Measurements from ENCODE around the gene SPNS2. TPM values are rescaled to one million over a fixed set of nuclear protein-coding genes. Genes with fewer than 3 reads are reported as not detected.

The SPNS2 gene
- total RNA-seq, 1 experiment from 2014 or later = 0.33 TPM

DNA sequence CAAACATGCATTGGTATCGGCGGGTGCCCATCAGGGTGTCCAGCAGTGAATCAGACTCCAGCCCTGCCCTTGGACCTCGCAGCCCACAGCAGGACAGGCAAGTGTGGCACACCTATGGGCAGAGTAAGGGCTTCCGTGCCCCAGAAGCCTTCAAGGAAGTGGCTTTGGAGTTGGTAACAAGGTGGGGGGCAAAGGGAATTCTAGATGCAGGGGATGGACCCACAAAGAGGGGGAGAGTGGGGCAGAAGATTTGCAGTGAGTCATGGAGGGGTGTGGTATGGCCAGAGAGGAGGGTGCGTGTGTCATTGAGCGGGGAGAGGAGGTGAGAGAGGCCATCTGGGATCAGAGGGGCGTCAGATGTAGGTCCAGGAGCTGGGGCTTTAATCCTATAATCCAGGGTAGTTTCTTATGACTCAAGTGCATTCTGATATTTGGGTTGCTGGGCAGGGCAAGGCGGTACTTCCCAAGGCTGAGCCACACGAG, 8.5 kb upstream of the SPNS2 start:
- Histone ChIP-seq H3K18ac (ENCODE audit: insufficient read length, low read depth, low read length) (no peak overlapping the region), H3K4me2 (ENCODE audit: insufficient read depth, insufficient read length, low read length) (no peak overlapping the region), H2BK15ac (ENCODE audit: low read depth, low read length) (no peak overlapping the region), H2BK12ac (ENCODE audit: insufficient read length, low read depth, low read length) (no peak overlapping the region), H3T11ph (ENCODE audit: low read length) (no peak overlapping the region), H3K27ac (ENCODE audit: insufficient read length, low read depth, low read length) (no peak overlapping the region), H3K4ac (ENCODE audit: low read depth, low read length) (no peak overlapping the region), H3K9ac (ENCODE audit: extremely low read depth, insufficient read length, low read length) (no peak overlapping the region), H2BK120ac (ENCODE audit: low read depth, low read length, poor library complexity, severe bottlenecking) (no peak overlapping the region), H3K14ac (ENCODE audit: insufficient read depth, low read length) (no peak overlapping the region), H3K9me3 (ENCODE audit: control insufficient read depth, low read depth, low read length) (no peaks in the 10 kb centered on the region), H4K20me1 (ENCODE audit: control insufficient read depth, insufficient read depth, insufficient read length) (peaks cover 3% of the 10 kb centered on the region), H2AFZ (ENCODE audit: low read length) (no peak overlapping the region), H3K4me1 (ENCODE audit: insufficient read depth, low read length) (no peaks in the 10 kb centered on the region), H4K8ac (replicated peaks; ENCODE audit: insufficient read length, low read depth, low read length) (no peak overlapping the region), H3K79me2 (ENCODE audit: insufficient read depth, low read length) (no peaks in the 10 kb centered on the region), H4K91ac (ENCODE audit: insufficient read length, low read depth, low read length) (no peak overlapping the region), H3K23ac (ENCODE audit: insufficient read length, low read depth, low read length) (no peak overlapping the region), H3K27me3 (ENCODE audit: insufficient read depth, low read length) (no peaks in the 10 kb centered on the region), H3K56ac (ENCODE audit: insufficient read length, low read depth, low read length) (no peak overlapping the region), H2AK5ac (ENCODE audit: insufficient read length, low read length) (no peak overlapping the region), H3K23me2 (ENCODE audit: insufficient read length, low read depth, low read length, poor library complexity, severe bottlenecking) (no peaks in the 10 kb centered on the region), H4K5ac (ENCODE audit: insufficient read length, low read depth, low read length) (no peak overlapping the region), H3K79me1 (ENCODE audit: insufficient read depth, low read depth, low read length, poor library complexity, severe bottlenecking) (no peaks in the 10 kb centered on the region), H2BK5ac (ENCODE audit: insufficient read length, low read length) (no peak overlapping the region), H2BK20ac (ENCODE audit: low read depth, low read length, poor library complexity, severe bottlenecking) (no peak overlapping the region)
- Mint-ChIP-seq H3K4me1 (peaks cover 18 to 22% of the 10 kb centered on the region in 2 experiments), H3K36me3 (ENCODE audit: insufficient read depth in 1 of 3, low read depth in 3 of 3) (no peaks in the 10 kb centered on the region), H3K9me3 (no peaks in the 10 kb centered on the region; a peak in 3 of 5 replicates), H3K4me3 (no peak overlapping the region), H3K27me3 (ENCODE audit: low read depth) (peaks cover 12% of the 10 kb centered on the region), H3K27ac (no peak overlapping the region)
- WGBS (ENCODE audit: extremely low coverage, insufficient read length, low lambda C conversion rate) = no CpG with 5 or more reads among the region's 9 CpGs
- TF ChIP-seq, protein P1, sequence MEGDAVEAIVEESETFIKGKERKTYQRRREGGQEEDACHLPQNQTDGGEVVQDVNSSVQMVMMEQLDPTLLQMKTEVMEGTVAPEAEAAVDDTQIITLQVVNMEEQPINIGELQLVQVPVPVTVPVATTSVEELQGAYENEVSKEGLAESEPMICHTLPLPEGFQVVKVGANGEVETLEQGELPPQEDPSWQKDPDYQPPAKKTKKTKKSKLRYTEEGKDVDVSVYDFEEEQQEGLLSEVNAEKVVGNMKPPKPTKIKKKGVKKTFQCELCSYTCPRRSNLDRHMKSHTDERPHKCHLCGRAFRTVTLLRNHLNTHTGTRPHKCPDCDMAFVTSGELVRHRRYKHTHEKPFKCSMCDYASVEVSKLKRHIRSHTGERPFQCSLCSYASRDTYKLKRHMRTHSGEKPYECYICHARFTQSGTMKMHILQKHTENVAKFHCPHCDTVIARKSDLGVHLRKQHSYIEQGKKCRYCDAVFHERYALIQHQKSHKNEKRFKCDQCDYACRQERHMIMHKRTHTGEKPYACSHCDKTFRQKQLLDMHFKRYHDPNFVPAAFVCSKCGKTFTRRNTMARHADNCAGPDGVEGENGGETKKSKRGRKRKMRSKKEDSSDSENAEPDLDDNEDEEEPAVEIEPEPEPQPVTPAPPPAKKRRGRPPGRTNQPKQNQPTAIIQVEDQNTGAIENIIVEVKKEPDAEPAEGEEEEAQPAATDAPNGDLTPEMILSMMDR (conservative IDR thresholded peaks at IDR 0.05) = no peak
- DNase-seq = no peak
